Panc1 (cell line): ENCODE results near the gene ENO1. TPM values are rescaled to one million over a fixed set of nuclear protein-coding genes. Genes with fewer than 3 reads are reported as not detected.
A peak's percentile ranks its signal among the peaks of the same experiment; 100 is the strongest.
"Not testable (repeated sequence)": the region's sequence is repeated elsewhere in the genome, so short reads cannot be mapped to it uniquely, and the experiment has no call there.

Experiments used
- ATAC-seq: fragments of 200-7000 bp; cut with Tn5 transposase; 2 replicates; pipeline ENCODE4 v1.9.1; 2020; ENCODE audit warnings: mild to moderate bottlenecking, moderate library complexity
- BruUV-seq: library from RNA; stranded (reverse); fragments of 400-500 nt; replicated peaks from 2 replicates; lab custom pipeline; 2021; lab: Mats Ljungman, UMichigan
- CTCF ChIA-PET: fragments of 300-600 bp; sonication (Branson Sonifier 250); formaldehyde crosslinking; loops from one replicate; lab custom pipeline; 2022; ENCODE audit warnings: antibody characterized with exemption; lab: Charles Lee
- POLR2A ChIA-PET: fragments of 300-600 bp; sonication (Branson Sonifier 250); formaldehyde crosslinking; loops from one replicate; lab custom pipeline; 2022; ENCODE audit warnings: antibody characterized with exemption; lab: Charles Lee
- DNase-seq: peaks from one replicate; pipeline ENCODE4 v3.0.0-alpha.2; 2010; ENCODE audit warnings: low read depth, low spot score
- H3K27ac ChIP-seq: 2 replicates; pipeline ENCODE4 v1.5.1; 2011; ENCODE audit warnings: mild to moderate bottlenecking, low read length, inconsistent platforms
- H3K27me3 ChIP-seq: fragments of 200-500 bp; sonication (Bioruptor generic); 2 replicates; pipeline ENCODE4 v1.6.0; 2014; ENCODE audit warnings: low read length, inconsistent platforms; ENCODE audit not compliant: control insufficient read depth, insufficient read depth
- H3K36me3 ChIP-seq: fragments of 200-500 bp; sonication (Bioruptor generic); 2 replicates; pipeline ENCODE4 v1.5.1; 2014; ENCODE audit warnings: inconsistent platforms, mild to moderate bottlenecking, low read length, moderate library complexity; ENCODE audit not compliant: control insufficient read depth, insufficient read depth
- H3K4me1 ChIP-seq: 2 replicates; pipeline ENCODE4 v1.5.1; 2011; ENCODE audit warnings: inconsistent platforms, mild to moderate bottlenecking, low read length, moderate library complexity; ENCODE audit not compliant: control insufficient read depth, insufficient read depth
- H3K4me3 ChIP-seq, 2 experiments: 2 replicates each; pipeline ENCODE4 v1.5.1; 2011 to 2012; ENCODE audit warnings: low read depth in 2 of 2, low read length in 2 of 2, mild to moderate bottlenecking in 2 of 2, inconsistent platforms in 1 of 2, moderate library complexity in 1 of 2
- H3K9me3 ChIP-seq: fragments of 200-500 bp; sonication (Bioruptor generic); 2 replicates; pipeline ENCODE4 v1.5.1; 2014; ENCODE audit warnings: low read depth, mild to moderate bottlenecking, inconsistent platforms, low read length, moderate library complexity; ENCODE audit not compliant: control insufficient read depth, insufficient read depth
- CTCF ChIP-seq: fragments of 450-650 bp; IDR thresholded peaks from 2 replicates; pipeline ENCODE4 v1.5.1; 2017; ENCODE audit warnings: mild to moderate bottlenecking
- POLR2AphosphoS5 ChIP-seq: IDR thresholded peaks from 2 replicates; pipeline ENCODE4 v1.6.1; 2012; ENCODE audit warnings: mild to moderate bottlenecking, low read depth, low read length, moderate library complexity
- REST ChIP-seq, 2 experiments: IDR thresholded peaks; 2 replicates each; pipeline ENCODE4 v1.6.1; 2011 to 2012; ENCODE audit warnings: low read depth in 2 of 2, control low read depth in 1 of 2, low read length in 1 of 2, mild to moderate bottlenecking in 1 of 2, moderate library complexity in 1 of 2; ENCODE audit not compliant: insufficient read depth in 1 of 2
- SIN3A ChIP-seq: IDR thresholded peaks from 2 replicates; pipeline ENCODE4 v1.6.1; 2012; ENCODE audit warnings: low read depth, mild to moderate bottlenecking, low read length, moderate library complexity, borderline replicate concordance; ENCODE audit not compliant: insufficient read depth
- TCF7L2 ChIP-seq: IDR thresholded peaks from 2 replicates; pipeline ENCODE4 v1.6.1; 2011; ENCODE audit warnings: mild to moderate bottlenecking, low read depth, low read length, inconsistent platforms
- in situ Hi-C: cut with HindIII; loops from 2 replicates; pipeline ENCODE4 v1.10.0; 2016; ENCODE audit warnings: low sequenced_read_pairs, low pct_unique_long_range_greater_than_20kb
- intact Hi-C: fragments of 100-400 bp; cut with micrococcal nuclease; formaldehyde crosslinking; loops from one replicate; pipeline ENCODE4 v1.10.0; 2022; ENCODE audit not compliant: unreplicated experiment
- total RNA-seq: library from RNA; stranded (reverse); gene quantifications from one replicate; pipeline ENCODE4 v1.2.1, GENCODE V29; 2021; ENCODE audit not compliant: unreplicated experiment

The ENO1 gene
- total RNA-seq, 1 experiment from 2014 or later = 2,480 TPM

- in situ Hi-C loops (no loop called here), intact Hi-C loops (no loop called here)
- H3K4me3 ChIP-seq = peak overlapping the region in 1 of 2 experiments; percentile 29; a peak in 2 of 4 replicates
- no peak for DNase-seq
- ATAC-seq = peak; percentile 74
- ChIA-PET CTCF (interaction anchor here (0.6 kb wide), 1 partner anchor 253 kb away, joined by 3 read pairs; no protein-coding TSS in a partner anchor), POLR2A (no interaction called here)
- no TSS peak for BruUV-seq
- no peaks in the 10 kb centered on the region for H3K36me3 ChIP-seq
- H3K4me1 ChIP-seq = peaks cover 43% of the 10 kb centered on the region
- no peaks in the 10 kb centered on the region for H3K27me3 ChIP-seq
- peak overlapping the region; percentile 93 for H3K27ac ChIP-seq
- H3K9me3 ChIP-seq = no peaks in the 10 kb centered on the region
- no peak for TF ChIP-seq REST (IDR thresholded peaks at IDR 0.05; ENCODE audit: insufficient read depth in 1 of 2, low read depth in 2 of 2, low read length in 1 of 2)
- no peak for TF ChIP-seq POLR2AphosphoS5
- no peak for TF ChIP-seq SIN3A
- no peak for TF ChIP-seq TCF7L2
- TF ChIP-seq CTCF = no peak
These were observed 24.9 kb upstream of the ENO1 start for GRCh38 chr1:8903410-8903809.

GRCh38 chr1:8902765-8903164, 24.3 kb upstream of the ENO1 start:
- ChIA-PET POLR2A (no interaction called here), CTCF (no interaction called here)
- TF ChIP-seq TCF7L2 = no peak
- TF ChIP-seq REST (IDR thresholded peaks at IDR 0.05; ENCODE audit: insufficient read depth in 1 of 2, low read depth in 2 of 2, low read length in 1 of 2) = no peak
- no peak for TF ChIP-seq SIN3A
- no peak for TF ChIP-seq CTCF
- TF ChIP-seq POLR2AphosphoS5 = no peak
- Histone ChIP-seq H3K4me3 (no peak overlapping the region), H3K9me3 (no peaks in the 10 kb centered on the region), H3K4me1 (peaks cover 40% of the 10 kb centered on the region), H3K36me3 (no peaks in the 10 kb centered on the region), H3K27ac (peak overlapping the region; percentile 93), H3K27me3 (no peaks in the 10 kb centered on the region)
- ATAC-seq (no peak), DNase-seq (no peak)
- intact Hi-C loops (no loop called here), in situ Hi-C loops (no loop called here)
- BruUV-seq = no TSS peak

- CTCF ChIA-PET, H3K36me3 ChIP-seq, H3K27me3 ChIP-seq, H3K9me3 ChIP-seq, in situ Hi-C loops, DNase-seq, BruUV-seq, H3K4me3 ChIP-seq, POLR2A ChIA-PET, ATAC-seq, intact Hi-C loops: not testable (repeated sequence)
- Histone ChIP-seq H3K4me1 (peaks cover 32% of the 10 kb centered on the region), H3K27ac (peak overlapping the region; percentile 58)
These were observed 22.2 kb upstream of the ENO1 start for GRCh38 chr1:8900684-8901083.
